ENCODE results near the gene TWF1. TPM values are rescaled to one million over a fixed set of nuclear protein-coding genes. Genes with fewer than 3 reads are reported as not detected.
"Not testable (repeated sequence)": the region's sequence is repeated elsewhere in the genome, so short reads cannot be mapped to it uniquely, and the experiment has no call there.

The TWF1 gene
- total RNA-seq, result 10 to 100 TPM; 14.5 to 19.1 TPM

GRCh38 chr12:43805860-43806736, at the start of gene TWF1:
TWF1 (minus strand) TSS chr12:43806317; CDS start chr12:43806245, 72 bp downstream.
- H3K27me3 Mint-ChIP-seq (ENCODE audit: low read depth), result no peaks in the 10 kb centered on the region
- peak; percentile 98 for ATAC-seq (replicated peaks in 1 of 2)

GRCh38 chr12:43852744-43853143, 46.6 kb upstream of the TWF1 start:
- no peaks in the 10 kb centered on the region for H3K9me3 Mint-ChIP-seq
- H3K27ac Mint-ChIP-seq, result no peak overlapping the region
- no peak for ATAC-seq (replicated peaks in 1 of 2)
- H3K36me3 Mint-ChIP-seq (ENCODE audit: insufficient read depth in 2 of 2), result peaks cover 2 to 4% of the 10 kb centered on the region in 2 donors
- H3K4me1 Mint-ChIP-seq (ENCODE audit: low read depth), result peaks cover 1% of the 10 kb centered on the region
- H3K27me3 Mint-ChIP-seq (ENCODE audit: low read depth), result no peaks in the 10 kb centered on the region
- DNase-seq, result no peak
- H3K4me3 Mint-ChIP-seq, result no peak overlapping the region

More at GRCh38 chr12:43805860-43806736, at the start of gene TWF1:
- H3K9me3 Mint-ChIP-seq, result no peaks in the 10 kb centered on the region
- peaks cover 24% of the 10 kb centered on the region for H3K4me1 Mint-ChIP-seq (ENCODE audit: low read depth)
- DNase-seq, result peak; percentile 88 to 94
- H3K27ac Mint-ChIP-seq, result peak within 1 kb of the TSS; percentile 99
- peaks cover 2 to 7% of the 10 kb centered on the region in 2 donors for H3K36me3 Mint-ChIP-seq (ENCODE audit: insufficient read depth in 2 of 2)
- peak within 1 kb of the TSS; percentile 92 to 100 for H3K4me3 Mint-ChIP-seq

GRCh38 chr12:43848786-43849185, 42.7 kb upstream of the TWF1 start:
- Mint-ChIP-seq H3K27ac (no peak overlapping the region), H3K36me3 (ENCODE audit: insufficient read depth in 2 of 2) (peaks cover 6 to 10% of the 10 kb centered on the region in 2 donors), H3K27me3 (ENCODE audit: low read depth) (no peaks in the 10 kb centered on the region), H3K4me1 (ENCODE audit: low read depth) (peaks cover 9% of the 10 kb centered on the region), H3K4me3 (no peak overlapping the region), H3K9me3 (peaks cover 3 to 6% of the 10 kb centered on the region in 2 donors)
- no peak for DNase-seq
- ATAC-seq (replicated peaks in 1 of 2), result no peak

- no peak overlapping the region for H3K4me3 Mint-ChIP-seq
- no peak for ATAC-seq (replicated peaks in 1 of 2)
- peaks cover 3 to 6% of the 10 kb centered on the region in 2 donors for H3K9me3 Mint-ChIP-seq
- peaks cover 9% of the 10 kb centered on the region for H3K4me1 Mint-ChIP-seq (ENCODE audit: low read depth)
- H3K36me3 Mint-ChIP-seq (ENCODE audit: insufficient read depth in 2 of 2), result peaks cover 6 to 10% of the 10 kb centered on the region in 2 donors
- no peak overlapping the region for H3K27ac Mint-ChIP-seq
- H3K27me3 Mint-ChIP-seq (ENCODE audit: low read depth), result no peaks in the 10 kb centered on the region
- no peak for DNase-seq
Measured at GRCh38 chr12:43848226-43848507, 42.0 kb upstream of the TWF1 start.

- not testable (repeated sequence) for ATAC-seq (replicated peaks in 1 of 2); H3K27me3 Mint-ChIP-seq (ENCODE audit: low read depth); DNase-seq; H3K4me3 Mint-ChIP-seq; H3K4me1 Mint-ChIP-seq (ENCODE audit: low read depth); H3K9me3 Mint-ChIP-seq; H3K36me3 Mint-ChIP-seq (ENCODE audit: insufficient read depth in 2 of 2)
- peak overlapping the region; percentile 4 for H3K27ac Mint-ChIP-seq
Measured at GRCh38 chr12:43847425-43848225, 41.5 kb upstream of the TWF1 start.

- H3K27ac Mint-ChIP-seq, result no peak overlapping the region
- peaks cover under 1 to 2% of the 10 kb centered on the region in 2 donors for H3K36me3 Mint-ChIP-seq (ENCODE audit: insufficient read depth in 2 of 2)
- ATAC-seq (replicated peaks in 1 of 2) (no peak), DNase-seq (no peak)
- H3K27me3 Mint-ChIP-seq (ENCODE audit: low read depth), result no peaks in the 10 kb centered on the region
- peaks cover 16% of the 10 kb centered on the region for H3K4me1 Mint-ChIP-seq (ENCODE audit: low read depth)
- peaks cover 0 to 4% of the 10 kb centered on the region in 2 donors for H3K9me3 Mint-ChIP-seq
- no peak overlapping the region for H3K4me3 Mint-ChIP-seq
Measured at GRCh38 chr12:43842259-43842658, 36.1 kb upstream of the TWF1 start.

GRCh38 chr12:43841253-43841652, 35.1 kb upstream of the TWF1 start:
- peaks cover 23% of the 10 kb centered on the region for H3K4me1 Mint-ChIP-seq (ENCODE audit: low read depth)
- ATAC-seq (replicated peaks in 1 of 2), result no peak

GRCh38 chr12:43840338-43840737, 34.2 kb upstream of the TWF1 start:
- no peak for DNase-seq
- no peak overlapping the region for H3K27ac Mint-ChIP-seq

More at GRCh38 chr12:43841253-43841652, 35.1 kb upstream of the TWF1 start:
- H3K27ac Mint-ChIP-seq, result no peak overlapping the region
- peaks cover 0 to under 1% of the 10 kb centered on the region in 2 donors for H3K36me3 Mint-ChIP-seq (ENCODE audit: insufficient read depth in 2 of 2)
- H3K27me3 Mint-ChIP-seq (ENCODE audit: low read depth), result no peaks in the 10 kb centered on the region
- no peaks in the 10 kb centered on the region for H3K9me3 Mint-ChIP-seq
- no peak for DNase-seq
- H3K4me3 Mint-ChIP-seq, result no peak overlapping the region

GRCh38 chr12:43836475-43836989, 30.4 kb upstream of the TWF1 start:
- no peaks in the 10 kb centered on the region for H3K9me3 Mint-ChIP-seq
- no peak for DNase-seq
- peaks cover 5% of the 10 kb centered on the region for H3K27me3 Mint-ChIP-seq (ENCODE audit: low read depth)
- H3K36me3 Mint-ChIP-seq (ENCODE audit: insufficient read depth in 2 of 2), result no peaks in the 10 kb centered on the region
- ATAC-seq (replicated peaks in 1 of 2), result no peak
- H3K27ac Mint-ChIP-seq, result peak overlapping the region; percentile 4
- H3K4me1 Mint-ChIP-seq (ENCODE audit: low read depth), result peaks cover 47% of the 10 kb centered on the region
- peak overlapping the region; percentile 68 to 72 for H3K4me3 Mint-ChIP-seq

More at GRCh38 chr12:43840338-43840737, 34.2 kb upstream of the TWF1 start:
- Mint-ChIP-seq H3K4me1 (ENCODE audit: low read depth) (peaks cover 24% of the 10 kb centered on the region), H3K36me3 (ENCODE audit: insufficient read depth in 2 of 2) (no peaks in the 10 kb centered on the region), H3K27me3 (ENCODE audit: low read depth) (no peaks in the 10 kb centered on the region), H3K4me3 (no peak overlapping the region), H3K9me3 (no peaks in the 10 kb centered on the region)
- ATAC-seq (replicated peaks in 1 of 2), result no peak

GRCh38 chr12:43835656-43836474, 29.7 kb upstream of the TWF1 start, which contains the start of gene TMEM117:
TMEM117 (plus strand) TSS chr12:43836081.
- peaks cover 48% of the 10 kb centered on the region for H3K4me1 Mint-ChIP-seq (ENCODE audit: low read depth)

GRCh38 chr12:43835264-43835655, 29.1 kb upstream of the TWF1 start:
- Mint-ChIP-seq H3K9me3 (no peaks in the 10 kb centered on the region), H3K27me3 (ENCODE audit: low read depth) (peaks cover 5% of the 10 kb centered on the region), H3K27ac (no peak overlapping the region), H3K4me3 (peak overlapping the region; percentile 68 to 78), H3K4me1 (ENCODE audit: low read depth) (peaks cover 48% of the 10 kb centered on the region), H3K36me3 (ENCODE audit: insufficient read depth in 2 of 2) (no peaks in the 10 kb centered on the region)
- DNase-seq (no peak), ATAC-seq (replicated peaks in 1 of 2) (peak in 1 of 2 donors; percentile 1)

More at GRCh38 chr12:43835656-43836474, 29.7 kb upstream of the TWF1 start, which contains the start of gene TMEM117:
- Mint-ChIP-seq H3K36me3 (ENCODE audit: insufficient read depth in 2 of 2) (no peaks in the 10 kb centered on the region), H3K9me3 (no peaks in the 10 kb centered on the region), H3K4me3 (peak within 1 kb of the TSS; percentile 68 to 78), H3K27me3 (ENCODE audit: low read depth) (peaks cover 5% of the 10 kb centered on the region), H3K27ac (peak within 1 kb of the TSS; percentile 4)
- ATAC-seq (replicated peaks in 1 of 2), result peak; percentile 81
- peak; percentile 62 to 72 for DNase-seq

- Mint-ChIP-seq H3K9me3 (no peaks in the 10 kb centered on the region), H3K27ac (no peak overlapping the region), H3K27me3 (ENCODE audit: low read depth) (peaks cover 5% of the 10 kb centered on the region), H3K36me3 (ENCODE audit: insufficient read depth in 2 of 2) (no peaks in the 10 kb centered on the region), H3K4me3 (no peak overlapping the region), H3K4me1 (ENCODE audit: low read depth) (peaks cover 38% of the 10 kb centered on the region)
- ATAC-seq (replicated peaks in 1 of 2), result no peak
- DNase-seq, result no peak
Measured at GRCh38 chr12:43832463-43833168, 26.5 kb upstream of the TWF1 start.

Data from activated T-cell treated with anti-CD3 and anti-CD28 coated beads, Interleukin-2, amount 50 U/mL, for 72 hours (primary cell).